ENCODE data around the gene CDKN1B. TPM values are rescaled to one million over a fixed set of nuclear protein-coding genes. Genes with fewer than 3 reads are reported as not detected.

CDKN1B gene
- total and polyA plus RNA-seq, 2 of the 13 experiments (the other 11 are each of a cell fraction or from before 2014, with no cell fraction given), result 20.1 to 37.2 TPM

DNA sequence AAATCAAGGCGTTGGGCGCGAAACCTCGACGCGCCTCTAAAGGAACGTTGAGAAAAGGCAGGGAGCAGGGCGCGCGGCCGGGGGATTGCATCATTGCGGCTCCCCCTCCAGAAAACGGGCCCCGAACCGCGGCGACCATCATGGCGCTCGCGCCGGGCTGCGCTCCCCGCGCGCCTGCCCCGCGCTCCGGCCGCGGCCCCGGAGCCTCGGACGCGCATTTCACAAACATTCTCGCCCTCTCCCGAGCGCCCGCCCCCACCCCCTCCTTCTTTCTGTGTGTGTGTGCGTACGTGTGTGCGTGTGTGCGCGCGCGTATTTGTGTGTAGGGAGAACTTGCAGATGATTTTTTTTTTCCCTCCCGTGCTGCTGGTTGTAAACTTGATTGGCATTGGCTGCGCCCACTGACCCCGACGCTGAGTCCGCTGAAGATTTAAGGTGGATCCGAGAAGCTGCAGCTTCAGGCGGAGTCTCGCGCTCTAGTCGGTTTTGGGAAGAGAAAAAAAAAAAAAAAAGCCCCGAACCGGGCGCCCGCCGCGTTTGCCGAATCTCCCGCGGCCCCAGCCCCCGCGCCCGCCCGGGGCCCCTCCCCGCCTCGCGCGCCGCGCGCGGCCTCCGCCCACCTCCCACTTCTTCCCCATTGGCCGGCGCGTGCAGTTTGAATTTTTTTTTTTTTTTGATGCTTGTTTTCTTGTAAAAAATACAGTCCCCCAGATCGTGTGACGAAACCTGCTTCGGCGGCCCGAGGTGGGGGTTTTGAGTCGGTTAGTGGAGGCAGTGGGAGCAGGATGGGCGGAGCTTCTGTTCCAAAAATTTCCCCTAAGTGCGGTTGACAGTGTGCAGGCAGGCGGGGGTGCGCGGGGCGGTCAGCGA, 8.2 kb downstream of the CDKN1B start (continued):
- TF ChIP-seq, protein P1, sequence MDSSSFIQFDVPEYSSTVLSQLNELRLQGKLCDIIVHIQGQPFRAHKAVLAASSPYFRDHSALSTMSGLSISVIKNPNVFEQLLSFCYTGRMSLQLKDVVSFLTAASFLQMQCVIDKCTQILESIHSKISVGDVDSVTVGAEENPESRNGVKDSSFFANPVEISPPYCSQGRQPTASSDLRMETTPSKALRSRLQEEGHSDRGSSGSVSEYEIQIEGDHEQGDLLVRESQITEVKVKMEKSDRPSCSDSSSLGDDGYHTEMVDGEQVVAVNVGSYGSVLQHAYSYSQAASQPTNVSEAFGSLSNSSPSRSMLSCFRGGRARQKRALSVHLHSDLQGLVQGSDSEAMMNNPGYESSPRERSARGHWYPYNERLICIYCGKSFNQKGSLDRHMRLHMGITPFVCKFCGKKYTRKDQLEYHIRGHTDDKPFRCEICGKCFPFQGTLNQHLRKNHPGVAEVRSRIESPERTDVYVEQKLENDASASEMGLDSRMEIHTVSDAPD (CRISPR knock-in tag; IDR thresholded peaks at IDR 0.05), result no peak
- TF ChIP-seq, protein P2, sequence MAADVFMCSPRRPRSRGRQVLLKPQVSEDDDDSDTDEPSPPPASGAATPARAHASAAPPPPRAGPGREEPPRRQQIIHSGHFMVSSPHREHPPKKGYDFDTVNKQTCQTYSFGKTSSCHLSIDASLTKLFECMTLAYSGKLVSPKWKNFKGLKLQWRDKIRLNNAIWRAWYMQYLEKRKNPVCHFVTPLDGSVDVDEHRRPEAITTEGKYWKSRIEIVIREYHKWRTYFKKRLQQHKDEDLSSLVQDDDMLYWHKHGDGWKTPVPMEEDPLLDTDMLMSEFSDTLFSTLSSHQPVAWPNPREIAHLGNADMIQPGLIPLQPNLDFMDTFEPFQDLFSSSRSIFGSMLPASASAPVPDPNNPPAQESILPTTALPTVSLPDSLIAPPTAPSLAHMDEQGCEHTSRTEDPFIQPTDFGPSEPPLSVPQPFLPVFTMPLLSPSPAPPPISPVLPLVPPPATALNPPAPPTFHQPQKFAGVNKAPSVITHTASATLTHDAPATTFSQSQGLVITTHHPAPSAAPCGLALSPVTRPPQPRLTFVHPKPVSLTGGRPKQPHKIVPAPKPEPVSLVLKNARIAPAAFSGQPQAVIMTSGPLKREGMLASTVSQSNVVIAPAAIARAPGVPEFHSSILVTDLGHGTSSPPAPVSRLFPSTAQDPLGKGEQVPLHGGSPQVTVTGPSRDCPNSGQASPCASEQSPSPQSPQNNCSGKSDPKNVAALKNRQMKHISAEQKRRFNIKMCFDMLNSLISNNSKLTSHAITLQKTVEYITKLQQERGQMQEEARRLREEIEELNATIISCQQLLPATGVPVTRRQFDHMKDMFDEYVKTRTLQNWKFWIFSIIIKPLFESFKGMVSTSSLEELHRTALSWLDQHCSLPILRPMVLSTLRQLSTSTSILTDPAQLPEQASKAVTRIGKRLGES (CRISPR knock-in tag; IDR thresholded peaks at IDR 0.05; ENCODE audit: borderline replicate concordance), result no peak; the same call in 1 of the 2 replicates
- TF ChIP-seq ZSCAN22 (CRISPR knock-in tag; IDR thresholded peaks at IDR 0.05), result no peak
- TF ChIP-seq, protein P3, sequence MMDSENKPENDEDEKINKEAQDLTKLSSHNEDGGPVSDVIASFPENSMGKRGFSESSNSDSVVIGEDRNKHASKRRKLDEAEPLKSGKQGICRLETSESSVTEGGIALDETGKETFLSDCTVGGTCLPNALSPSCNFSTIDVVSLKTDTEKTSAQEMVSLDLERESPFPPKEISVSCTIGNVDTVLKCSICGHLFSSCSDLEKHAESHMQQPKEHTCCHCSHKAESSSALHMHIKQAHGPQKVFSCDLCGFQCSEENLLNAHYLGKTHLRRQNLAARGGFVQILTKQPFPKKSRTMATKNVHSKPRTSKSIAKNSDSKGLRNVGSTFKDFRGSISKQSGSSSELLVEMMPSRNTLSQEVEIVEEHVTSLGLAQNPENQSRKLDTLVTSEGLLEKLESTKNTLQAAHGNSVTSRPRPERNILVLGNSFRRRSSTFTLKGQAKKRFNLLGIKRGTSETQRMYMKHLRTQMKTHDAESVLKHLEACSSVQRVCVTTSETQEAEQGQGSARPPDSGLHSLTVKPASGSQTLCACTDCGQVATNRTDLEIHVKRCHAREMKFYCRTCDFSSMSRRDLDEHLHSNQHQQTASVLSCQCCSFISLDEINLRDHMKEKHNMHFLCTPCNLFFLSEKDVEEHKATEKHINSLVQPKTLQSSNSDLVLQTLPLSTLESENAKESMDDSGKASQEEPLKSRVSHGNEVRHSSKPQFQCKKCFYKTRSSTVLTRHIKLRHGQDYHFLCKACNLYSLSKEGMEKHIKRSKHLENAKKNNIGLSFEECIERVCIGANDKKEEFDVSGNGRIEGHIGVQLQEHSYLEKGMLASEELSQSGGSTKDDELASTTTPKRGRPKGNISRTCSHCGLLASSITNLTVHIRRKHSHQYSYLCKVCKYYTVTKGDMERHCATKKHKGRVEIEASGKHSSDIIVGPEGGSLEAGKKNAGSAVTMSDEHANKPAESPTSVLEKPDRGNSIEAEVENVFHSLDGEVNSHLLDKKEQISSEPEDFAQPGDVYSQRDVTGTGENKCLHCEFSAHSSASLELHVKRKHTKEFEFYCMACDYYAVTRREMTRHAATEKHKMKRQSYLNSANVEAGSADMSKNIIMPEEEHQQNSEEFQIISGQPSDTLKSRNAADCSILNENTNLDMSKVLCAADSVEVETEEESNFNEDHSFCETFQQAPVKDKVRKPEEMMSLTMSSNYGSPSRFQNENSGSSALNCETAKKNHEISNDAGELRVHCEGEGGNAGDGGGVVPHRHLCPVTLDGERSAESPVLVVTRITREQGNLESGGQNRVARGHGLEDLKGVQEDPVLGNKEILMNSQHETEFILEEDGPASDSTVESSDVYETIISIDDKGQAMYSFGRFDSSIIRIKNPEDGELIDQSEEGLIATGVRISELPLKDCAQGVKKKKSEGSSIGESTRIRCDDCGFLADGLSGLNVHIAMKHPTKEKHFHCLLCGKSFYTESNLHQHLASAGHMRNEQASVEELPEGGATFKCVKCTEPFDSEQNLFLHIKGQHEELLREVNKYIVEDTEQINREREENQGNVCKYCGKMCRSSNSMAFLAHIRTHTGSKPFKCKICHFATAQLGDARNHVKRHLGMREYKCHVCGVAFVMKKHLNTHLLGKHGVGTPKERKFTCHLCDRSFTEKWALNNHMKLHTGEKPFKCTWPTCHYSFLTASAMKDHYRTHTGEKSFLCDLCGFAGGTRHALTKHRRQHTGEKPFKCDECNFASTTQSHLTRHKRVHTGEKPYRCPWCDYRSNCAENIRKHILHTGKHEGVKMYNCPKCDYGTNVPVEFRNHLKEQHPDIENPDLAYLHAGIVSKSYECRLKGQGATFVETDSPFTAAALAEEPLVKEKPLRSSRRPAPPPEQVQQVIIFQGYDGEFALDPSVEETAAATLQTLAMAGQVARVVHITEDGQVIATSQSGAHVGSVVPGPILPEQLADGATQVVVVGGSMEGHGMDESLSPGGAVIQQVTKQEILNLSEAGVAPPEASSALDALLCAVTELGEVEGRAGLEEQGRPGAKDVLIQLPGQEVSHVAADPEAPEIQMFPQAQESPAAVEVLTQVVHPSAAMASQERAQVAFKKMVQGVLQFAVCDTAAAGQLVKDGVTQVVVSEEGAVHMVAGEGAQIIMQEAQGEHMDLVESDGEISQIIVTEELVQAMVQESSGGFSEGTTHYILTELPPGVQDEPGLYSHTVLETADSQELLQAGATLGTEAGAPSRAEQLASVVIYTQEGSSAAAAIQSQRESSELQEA (CRISPR knock-in tag; IDR thresholded peaks at IDR 0.05; ENCODE audit: not compliant biosample characterization), result no peak
- no peak for TF ChIP-seq PRPF4 (IDR thresholded peaks at IDR 0.05; ENCODE audit: low read depth, low read length, poor library complexity, severe bottlenecking)
- TF ChIP-seq, protein P4, sequence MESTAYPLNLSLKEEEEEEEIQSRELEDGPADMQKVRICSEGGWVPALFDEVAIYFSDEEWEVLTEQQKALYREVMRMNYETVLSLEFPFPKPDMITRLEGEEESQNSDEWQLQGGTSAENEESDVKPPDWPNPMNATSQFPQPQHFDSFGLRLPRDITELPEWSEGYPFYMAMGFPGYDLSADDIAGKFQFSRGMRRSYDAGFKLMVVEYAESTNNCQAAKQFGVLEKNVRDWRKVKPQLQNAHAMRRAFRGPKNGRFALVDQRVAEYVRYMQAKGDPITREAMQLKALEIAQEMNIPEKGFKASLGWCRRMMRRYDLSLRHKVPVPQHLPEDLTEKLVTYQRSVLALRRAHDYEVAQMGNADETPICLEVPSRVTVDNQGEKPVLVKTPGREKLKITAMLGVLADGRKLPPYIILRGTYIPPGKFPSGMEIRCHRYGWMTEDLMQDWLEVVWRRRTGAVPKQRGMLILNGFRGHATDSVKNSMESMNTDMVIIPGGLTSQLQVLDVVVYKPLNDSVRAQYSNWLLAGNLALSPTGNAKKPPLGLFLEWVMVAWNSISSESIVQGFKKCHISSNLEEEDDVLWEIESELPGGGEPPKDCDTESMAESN (CRISPR knock-in tag; conservative IDR thresholded peaks at IDR 0.05), result 0 out of 2 replicates have a peak, but pooled peaks have one; percentile 21
- TF ChIP-seq GATAD2A (CRISPR knock-in tag; IDR thresholded peaks at IDR 0.05), result 0 out of 2 replicates have a peak, but pooled peaks have one; percentile 26
- TF ChIP-seq EP300 (IDR thresholded peaks at IDR 0.05; ENCODE audit: low read depth in 2 of 2, low read length in 2 of 2), result peak; percentile 41 to 80; a peak in 2 of 4 replicates
- no peak for TF ChIP-seq EP300 (CRISPR knock-in tag; IDR thresholded peaks at IDR 0.05; ENCODE audit: borderline replicate concordance)
- TF ChIP-seq TBX3 (IDR thresholded peaks at IDR 0.05; ENCODE audit: borderline replicate concordance), result no peak
- TF ChIP-seq ZNF720 (CRISPR knock-in tag; IDR thresholded peaks at IDR 0.05), result no peak
- no peak for TF ChIP-seq NR2F2 (IDR thresholded peaks at IDR 0.05; ENCODE audit: borderline replicate concordance, low read depth)
